ENCODE measurements around the gene DHX15. TPM values are rescaled to one million over a fixed set of nuclear protein-coding genes. Genes with fewer than 3 reads are reported as not detected.
A peak's percentile ranks its signal among the peaks of the same experiment; 100 is the strongest.

Gene DHX15
- total and polyA plus RNA-seq, 2 of the 8 experiments (the other 6 are each of a cell fraction or from before 2014, with no cell fraction given): 126 to 286 TPM

DNA sequence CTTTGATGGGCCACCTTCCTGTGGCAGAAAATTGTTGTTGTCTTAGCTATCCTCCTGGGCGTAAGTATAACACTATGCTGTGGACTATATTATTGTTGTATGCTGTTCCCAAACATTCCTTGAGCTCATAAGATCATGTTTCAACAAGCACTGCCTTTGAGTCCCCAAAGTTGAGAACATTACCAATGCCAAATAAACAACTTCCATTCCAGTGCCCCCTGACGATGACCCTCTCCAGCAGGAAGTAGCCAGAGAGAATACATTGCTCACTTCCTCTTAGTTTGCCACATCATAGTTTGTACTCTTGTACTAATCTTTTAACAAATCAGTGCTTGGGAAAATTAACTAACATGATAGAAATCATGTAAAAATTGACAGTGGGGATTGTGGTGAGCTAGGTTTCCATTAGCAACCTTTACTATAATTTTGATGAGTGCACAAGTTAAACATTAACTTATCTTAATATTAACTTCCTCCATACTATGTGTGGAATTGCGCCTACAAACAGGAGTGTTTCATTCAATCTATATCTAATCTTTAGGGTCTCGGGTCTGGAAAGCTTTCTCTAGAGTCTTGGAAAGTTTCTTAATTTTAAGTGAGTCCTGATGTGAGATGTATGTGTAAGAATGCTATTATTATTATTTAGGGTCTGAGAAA is 20.3 kb upstream of the DHX15 start:
- ChIA-PET POLR2A (ENCODE audit: partially characterized antibody) (interaction anchor here (0.6 kb wide), 1 partner anchor 15 kb away, joined by 4 read pairs; no protein-coding TSS in a partner anchor), CTCF (ENCODE audit: partially characterized antibody) (interaction anchor here (1.0 to 1.2 kb wide), 2 partner anchors 77 to 129 kb away, joined by 3 read pairs; no protein-coding TSS in a partner anchor)
- H2BK12ac ChIP-seq (ENCODE audit: low read depth, low read length): no peak overlapping the region
- 89% methylated on average over 4 of the region's 4 CpGs; no CpG with 5 or more reads in 1 of the 2 experiments for WGBS, 2 experiments (ENCODE audit: extremely low coverage in 1 of 2, insufficient coverage in 1 of 2, insufficient read length in 1 of 2, insufficient replicate concordance in 2 of 2, low coverage in 1 of 2, low lambda C conversion rate in 2 of 2, missing lambda C conversion rate in 1 of 2)
- H3K56ac ChIP-seq (replicated peaks; ENCODE audit: insufficient read length, low read depth, low read length): no peak overlapping the region
- H3K27me3 ChIP-seq (replicated peaks in 1 of 4; ENCODE audit: control insufficient read depth in 3 of 4, extremely low read depth in 1 of 4, insufficient read depth in 3 of 4, low read length in 3 of 4): no peaks in the 10 kb centered on the region
- no peak overlapping the region for H3K4me2 ChIP-seq (ENCODE audit: insufficient read depth in 1 of 2, low read depth in 2 of 2, low read length in 2 of 2)
- no peak overlapping the region for H2BK120ac ChIP-seq (replicated peaks; ENCODE audit: low read depth, low read length)
- H2AFZ ChIP-seq (ENCODE audit: low read length): 0 out of 2 replicates have a peak overlapping the region, but pooled peaks have one; percentile 67
- H3K36me3 ChIP-seq (ENCODE audit: control insufficient read depth in 2 of 4, insufficient read depth in 4 of 4, low read length in 3 of 4): no peaks in the 10 kb centered on the region
- no peak overlapping the region for H2BK20ac ChIP-seq (ENCODE audit: low read length)
- DNase-seq (ENCODE audit: low read depth in 1 of 2, low spot score in 2 of 2): no peak
- no peak overlapping the region for H3K14ac ChIP-seq (ENCODE audit: insufficient read length)
- no peak overlapping the region for H4K91ac ChIP-seq (replicated peaks; ENCODE audit: insufficient read length, low read length)
- no peak overlapping the region for H3K4ac ChIP-seq (replicated peaks; ENCODE audit: insufficient read length, low read depth, low read length)
- no peak overlapping the region for H4K8ac ChIP-seq (ENCODE audit: extremely low read depth, insufficient read depth, low read length)
- H2BK15ac ChIP-seq (ENCODE audit: low read length): no peak overlapping the region
- H3K4me3 ChIP-seq (ENCODE audit: extremely low read depth in 1 of 4, insufficient read depth in 2 of 4, low read depth in 3 of 4, low read length in 4 of 4): no peak overlapping the region
- H3K79me1 ChIP-seq (ENCODE audit: low read depth, low read length): no peaks in the 10 kb centered on the region
- H2AK5ac ChIP-seq (ENCODE audit: low read depth, low read length): no peak overlapping the region
- FAIRE-seq: no peak
- no peaks in the 10 kb centered on the region for H3K9me3 ChIP-seq (ENCODE audit: insufficient read depth in 2 of 2, low read depth in 1 of 2, low read length in 1 of 2)
- no peaks in the 10 kb centered on the region for H3K23me2 ChIP-seq (ENCODE audit: low read depth, low read length)
- H3K23ac ChIP-seq (ENCODE audit: insufficient read length): no peak overlapping the region
- H3K79me2 ChIP-seq (ENCODE audit: control insufficient read depth in 1 of 2, insufficient read depth in 2 of 2, low read length in 2 of 2): no peaks in the 10 kb centered on the region
- no peaks in the 10 kb centered on the region for H4K20me1 ChIP-seq (replicated peaks in 1 of 2; ENCODE audit: control insufficient read depth in 1 of 2, insufficient read depth in 2 of 2, low read length in 2 of 2)
- no peak overlapping the region for H2BK5ac ChIP-seq (ENCODE audit: low read depth, low read length)
- H3K4me1 ChIP-seq (replicated peaks in 1 of 4; ENCODE audit: control insufficient read depth in 3 of 4, insufficient read depth in 4 of 4, low read length in 3 of 4): peaks cover 0 to 4% (median 1%) of the 10 kb centered on the region in 4 experiments; a peak in 2 of 7 replicates
- H3K9ac ChIP-seq (replicated peaks in 1 of 4; ENCODE audit: extremely low read depth in 1 of 4, low read depth in 3 of 4, low read length in 3 of 4): no peak overlapping the region
- no peak overlapping the region for H4K5ac ChIP-seq (ENCODE audit: insufficient read length, low read depth, low read length)
- no peak for TF ChIP-seq TCF12 (IDR thresholded peaks at IDR 0.05; ENCODE audit: low read depth, low read length)
- TF ChIP-seq EP300 (IDR thresholded peaks at IDR 0.05; ENCODE audit: borderline replicate concordance in 1 of 2, low read depth in 2 of 2, low read length in 2 of 2): no peak
- no peak for TF ChIP-seq CHD2 (IDR thresholded peaks at IDR 0.05; ENCODE audit: low read length)
- no peak for TF ChIP-seq PHF8 (conservative IDR thresholded peaks at IDR 0.05; ENCODE audit: low read depth, low read length)
- TF ChIP-seq MAFK (IDR thresholded peaks at IDR 0.05; ENCODE audit: low read depth, low read length): no peak
- no peak for TF ChIP-seq RBBP5 (IDR thresholded peaks at IDR 0.05; ENCODE audit: borderline replicate concordance, low read depth, low read length)
- no peak for TF ChIP-seq KDM5A (IDR thresholded peaks at IDR 0.05; ENCODE audit: low read length)
- TF ChIP-seq SUZ12 (IDR thresholded peaks at IDR 0.05; ENCODE audit: low read length): no peak
- H3K18ac ChIP-seq (ENCODE audit: extremely low read depth, low read length): no peak overlapping the region
- H3K27ac ChIP-seq (ENCODE audit: low read depth, low read length): no peak overlapping the region
